ENCODE results near the gene ZNF609. TPM values are rescaled to one million over a fixed set of nuclear protein-coding genes. Genes with fewer than 3 reads are reported as not detected.
A peak's percentile ranks its signal among the peaks of the same experiment; 100 is the strongest.
"Not testable (repeated sequence)": the region's sequence is repeated elsewhere in the genome, so short reads cannot be mapped to it uniquely, and the experiment has no call there.

The ZNF609 gene
- polyA plus RNA-seq, 3 donors = 1.3 to 13.2 (median 1.7) TPM

- H3K36me3 ChIP-seq (replicated peaks in 1 of 2; ENCODE audit: control insufficient read depth in 1 of 2, insufficient read depth in 2 of 2, low read length in 2 of 2) = no peaks in the 10 kb centered on the region
- no peaks in the 10 kb centered on the region for H3K27me3 ChIP-seq (ENCODE audit: control insufficient read depth in 2 of 2, insufficient read depth in 2 of 2, low read length in 2 of 2)
- no peak overlapping the region for H2AFZ ChIP-seq (ENCODE audit: insufficient read depth, low read depth, low read length, poor library complexity, severe bottlenecking)
- TF ChIP-seq CTCF (IDR thresholded peaks at IDR 0.05) = no peak
- peaks cover 91% of the 10 kb centered on the region for H3K79me2 ChIP-seq (ENCODE audit: insufficient read depth, low read length)
- Mint-ChIP-seq H3K27me3 (ENCODE audit: low read depth in 3 of 3) (no peaks in the 10 kb centered on the region), H3K4me1 (peaks cover 44% of the 10 kb centered on the region), H3K4me3 (no peak overlapping the region), H3K27ac (peak overlapping the region in 1 of 7 donors; percentile 10), H3K9me3 (no peaks in the 10 kb centered on the region), H3K36me3 (no peaks in the 10 kb centered on the region)
- WGBS (ENCODE audit: insufficient coverage) = no CpG with 5 or more reads among the region's 4 CpGs
- H3K4me3 ChIP-seq (replicated peaks in 1 of 3; ENCODE audit: low read depth in 2 of 3, low read length in 3 of 3) = no peak overlapping the region
- H3K27ac ChIP-seq (ENCODE audit: low read depth in 1 of 2, low read length in 2 of 2) = peak overlapping the region in 1 of 2 donors; percentile 56
- H3K9me3 ChIP-seq (replicated peaks in 1 of 2; ENCODE audit: control insufficient read depth in 1 of 2, insufficient read depth in 1 of 2, low read length in 2 of 2) = no peaks in the 10 kb centered on the region
- peaks cover 69% of the 10 kb centered on the region for H4K20me1 ChIP-seq (ENCODE audit: insufficient read depth, low read length)
- no peak overlapping the region for H3K9ac ChIP-seq (ENCODE audit: insufficient read depth, low read length, poor library complexity, severe bottlenecking)
- intact Hi-C loops (cut with micrococcal nuclease) = no loop called here
- peaks cover 15 to 29% of the 10 kb centered on the region in 2 donors for H3K4me1 ChIP-seq (ENCODE audit: control insufficient read depth in 1 of 2, insufficient read depth in 2 of 2, low read length in 2 of 2)
- no peak overlapping the region for H3K4me2 ChIP-seq (replicated peaks; ENCODE audit: extremely low read depth, low read length, poor library complexity, severe bottlenecking)
- no peak for DNase-seq
These were observed 126.6 kb downstream of the ZNF609 start for GRCh38 chr15:64586984-64587383.

GRCh38 chr15:64589435-64590084 lies 129.2 kb downstream of the ZNF609 start:
- Mint-ChIP-seq H3K36me3 (peaks cover 1 to 2% of the 10 kb centered on the region in 2 donors), H3K27me3 (ENCODE audit: low read depth in 3 of 3) (no peaks in the 10 kb centered on the region), H3K27ac (peak overlapping the region in 1 of 7 donors; percentile 5), H3K4me1 (peaks cover 27% of the 10 kb centered on the region), H3K9me3 (no peaks in the 10 kb centered on the region), H3K4me3 (no peak overlapping the region)
- H4K20me1 ChIP-seq (ENCODE audit: insufficient read depth, low read length) = peaks cover 69% of the 10 kb centered on the region
- no peaks in the 10 kb centered on the region for H3K36me3 ChIP-seq (replicated peaks in 1 of 2; ENCODE audit: control insufficient read depth in 1 of 2, insufficient read depth in 2 of 2, low read length in 2 of 2)
- WGBS (ENCODE audit: insufficient coverage) = no CpG with 5 or more reads among the region's 3 CpGs
- no peak overlapping the region for H2AFZ ChIP-seq (ENCODE audit: insufficient read depth, low read depth, low read length, poor library complexity, severe bottlenecking)
- no peak for DNase-seq
- no peak overlapping the region for H3K4me3 ChIP-seq (replicated peaks in 1 of 3; ENCODE audit: low read depth in 2 of 3, low read length in 3 of 3)
- no peak for TF ChIP-seq CTCF (IDR thresholded peaks at IDR 0.05)
- H3K27me3 ChIP-seq (ENCODE audit: control insufficient read depth in 2 of 2, insufficient read depth in 2 of 2, low read length in 2 of 2) = no peaks in the 10 kb centered on the region
- no peak overlapping the region for H3K27ac ChIP-seq (ENCODE audit: low read depth in 1 of 2, low read length in 2 of 2)
- intact Hi-C loops (cut with micrococcal nuclease) = no loop called here
- peaks cover 93% of the 10 kb centered on the region for H3K79me2 ChIP-seq (ENCODE audit: insufficient read depth, low read length)
- H3K9me3 ChIP-seq (replicated peaks in 1 of 2; ENCODE audit: control insufficient read depth in 1 of 2, insufficient read depth in 1 of 2, low read length in 2 of 2) = no peaks in the 10 kb centered on the region
- H3K4me1 ChIP-seq (ENCODE audit: control insufficient read depth in 1 of 2, insufficient read depth in 2 of 2, low read length in 2 of 2) = peaks cover 0 to 9% of the 10 kb centered on the region in 2 donors
- no peak overlapping the region for H3K4me2 ChIP-seq (replicated peaks; ENCODE audit: extremely low read depth, low read length, poor library complexity, severe bottlenecking)
- no peak overlapping the region for H3K9ac ChIP-seq (ENCODE audit: insufficient read depth, low read length, poor library complexity, severe bottlenecking)

GRCh38 chr15:64592845-64593244 lies 132.5 kb downstream of the ZNF609 start:
- DNase-seq; H3K9me3 Mint-ChIP-seq; intact Hi-C loops (cut with micrococcal nuclease); H3K27me3 ChIP-seq (ENCODE audit: control insufficient read depth in 2 of 2, insufficient read depth in 2 of 2, low read length in 2 of 2); H3K27ac ChIP-seq (ENCODE audit: low read depth in 1 of 2, low read length in 2 of 2); H3K27me3 Mint-ChIP-seq (ENCODE audit: low read depth in 3 of 3); H3K4me2 ChIP-seq (replicated peaks; ENCODE audit: extremely low read depth, low read length, poor library complexity, severe bottlenecking); H3K4me3 ChIP-seq (replicated peaks in 1 of 3; ENCODE audit: low read depth in 2 of 3, low read length in 3 of 3); H3K36me3 ChIP-seq (replicated peaks in 1 of 2; ENCODE audit: control insufficient read depth in 1 of 2, insufficient read depth in 2 of 2, low read length in 2 of 2); H3K4me3 Mint-ChIP-seq; H3K9ac ChIP-seq (ENCODE audit: insufficient read depth, low read length, poor library complexity, severe bottlenecking); H2AFZ ChIP-seq (ENCODE audit: insufficient read depth, low read depth, low read length, poor library complexity, severe bottlenecking); H3K9me3 ChIP-seq (replicated peaks in 1 of 2; ENCODE audit: control insufficient read depth in 1 of 2, insufficient read depth in 1 of 2, low read length in 2 of 2); H3K36me3 Mint-ChIP-seq: not testable (repeated sequence)
- H4K20me1 ChIP-seq (ENCODE audit: insufficient read depth, low read length) = peaks cover 65% of the 10 kb centered on the region
- peaks cover 89% of the 10 kb centered on the region for H3K79me2 ChIP-seq (ENCODE audit: insufficient read depth, low read length)
- peaks cover 29% of the 10 kb centered on the region for H3K4me1 Mint-ChIP-seq
- H3K4me1 ChIP-seq (ENCODE audit: control insufficient read depth in 1 of 2, insufficient read depth in 2 of 2, low read length in 2 of 2) = peaks cover 8 to 17% of the 10 kb centered on the region in 2 donors
- WGBS (ENCODE audit: insufficient coverage) = 96% methylated on average over 8 of the region's 18 CpGs
- peak overlapping the region in 1 of 7 donors; percentile 20 for H3K27ac Mint-ChIP-seq

All from CD14-positive monocyte (primary cell).